Breast epithelium (tissue), 4 donors: ENCODE results near the gene TECR. TPM values are rescaled to one million over a fixed set of nuclear protein-coding genes. Genes with fewer than 3 reads are reported as not detected.
A peak's percentile ranks its signal among the peaks of the same experiment; 100 is the strongest.

Experiments used
- DNase-seq, 2 donors: peaks; one replicate each; pipeline ENCODE4 v3.0.0-alpha.2; 2019; ENCODE audit warnings: low spot score in 2 of 2
- H3K27ac ChIP-seq, 2 donors: fragments of 200-600 bp; sonication (generic) in 1 of 2; one replicate each; pipeline ENCODE4 v1.5.1; 2016 to 2019; ENCODE audit warnings: mild to moderate bottlenecking in 1 of 2
- H3K27me3 ChIP-seq, 2 donors: fragments of 200-600 bp; sonication (generic) in 1 of 2; one replicate each; pipeline versions ENCODE4 v1.5.1 to v1.6.0; 2017 to 2019; ENCODE audit warnings: control low read depth in 1 of 2, mild to moderate bottlenecking in 1 of 2
- H3K36me3 ChIP-seq: fragments of 200-600 bp; one replicate; pipeline ENCODE4 v1.5.1; 2019
- H3K4me1 ChIP-seq, 2 donors: fragments of 200-600 bp; sonication (generic); one replicate each; pipeline ENCODE4 v1.5.1; 2016 to 2019; ENCODE audit warnings: control low read depth in 1 of 2
- H3K4me3 ChIP-seq, 3 donors: fragments of 200-600 bp; sonication (generic); 1 replicate in 2 of 3; 2 replicates in 1 of 3; pipeline ENCODE4 v1.5.1; 2016 to 2019; ENCODE audit warnings: mild to moderate bottlenecking in 3 of 3, moderate library complexity in 2 of 3
- H3K9me3 ChIP-seq, 2 donors: fragments of 200-600 bp; sonication (generic) in 1 of 2; one replicate each; pipeline ENCODE4 v1.5.1; 2016 to 2019; ENCODE audit warnings: control low read depth in 1 of 2
- CTCF ChIP-seq, 3 donors: fragments of 450-650 bp; IDR thresholded peaks; one replicate each; pipeline ENCODE4 v1.5.1; 2016 to 2017; ENCODE audit warnings: antibody characterized with exemption in 3 of 3, mild to moderate bottlenecking in 3 of 3, moderate library complexity in 3 of 3
- POLR2A ChIP-seq: fragments of 450-650 bp; IDR thresholded peaks from one replicate; pipeline ENCODE4 v1.6.1; 2016; ENCODE audit warnings: antibody characterized with exemption, mild to moderate bottlenecking, moderate library complexity
- POLR2AphosphoS5 ChIP-seq, 3 donors: sonication (generic); formaldehyde crosslinking; IDR thresholded peaks; one replicate each; pipeline ENCODE4 v1.6.1; 2017; ENCODE audit warnings: antibody characterized with exemption in 3 of 3
- intact Hi-C: fragments of 100-400 bp; cut with DNase I; formaldehyde crosslinking; loops from one replicate; pipeline ENCODE4 v1.15.1; 2023; ENCODE audit warnings: low total_unique reads
- total RNA-seq, 3 donors: library from RNA; depleted of rRNA; stranded (reverse); fragments of >200 nt; gene quantifications; one replicate each; pipeline ENCODE4 v1.1.0, GENCODE V29; 2016

Gene TECR
- total RNA-seq, 3 donors from 2014 or later, result 36.1 to 66.9 (median 43.4) TPM

DNA sequence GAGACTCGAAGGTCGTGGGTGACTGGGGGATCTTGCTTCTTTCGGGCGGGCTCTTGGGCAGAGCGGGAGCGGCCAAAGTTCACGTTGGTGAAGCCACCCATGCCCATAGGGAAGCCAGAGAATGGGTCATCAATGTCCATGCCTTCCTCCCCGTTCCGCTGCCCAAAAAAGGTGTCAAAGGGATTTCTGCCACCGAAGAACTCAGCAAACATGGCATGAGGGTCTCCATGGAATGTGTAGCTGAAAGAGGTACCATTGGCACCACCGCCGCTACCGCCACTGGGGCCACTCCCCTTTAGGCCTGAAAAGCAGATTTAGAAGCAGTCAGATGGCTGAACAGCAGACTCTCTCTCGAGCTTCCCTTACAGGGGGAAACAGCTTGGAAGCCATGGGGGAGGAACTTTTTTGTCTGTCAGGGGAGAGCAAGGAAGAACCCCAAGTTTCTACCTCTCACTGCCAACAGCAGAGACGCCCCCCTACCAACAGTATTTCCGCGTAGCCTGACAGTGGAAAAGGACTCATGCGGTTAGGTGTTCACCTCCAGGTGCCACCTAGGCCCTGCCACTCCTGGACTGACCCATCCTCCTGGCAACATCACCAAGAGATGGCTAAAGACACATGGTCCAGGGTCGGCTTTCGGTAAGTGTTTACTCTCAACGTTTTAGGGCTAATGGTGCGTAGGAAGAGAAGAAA lies 12.5 kb upstream of the TECR start:
- intact Hi-C loops, result no loop called here
- Histone ChIP-seq H3K27ac (peak overlapping the region; percentile 99 to 100), H3K4me3 (peak overlapping the region; percentile 83 to 92 (median 89)), H3K9me3 (no peaks in the 10 kb centered on the region), H3K27me3 (no peaks in the 10 kb centered on the region), H3K4me1 (peaks cover 7 to 17% of the 10 kb centered on the region in 2 donors), H3K36me3 (peaks cover 5% of the 10 kb centered on the region)
- TF ChIP-seq CTCF (IDR thresholded peaks at IDR 0.05) (no peak), POLR2AphosphoS5 (IDR thresholded peaks at IDR 0.05) (peak in 2 of 3 donors; percentile 10 to 14)
- no peak for DNase-seq

DNA sequence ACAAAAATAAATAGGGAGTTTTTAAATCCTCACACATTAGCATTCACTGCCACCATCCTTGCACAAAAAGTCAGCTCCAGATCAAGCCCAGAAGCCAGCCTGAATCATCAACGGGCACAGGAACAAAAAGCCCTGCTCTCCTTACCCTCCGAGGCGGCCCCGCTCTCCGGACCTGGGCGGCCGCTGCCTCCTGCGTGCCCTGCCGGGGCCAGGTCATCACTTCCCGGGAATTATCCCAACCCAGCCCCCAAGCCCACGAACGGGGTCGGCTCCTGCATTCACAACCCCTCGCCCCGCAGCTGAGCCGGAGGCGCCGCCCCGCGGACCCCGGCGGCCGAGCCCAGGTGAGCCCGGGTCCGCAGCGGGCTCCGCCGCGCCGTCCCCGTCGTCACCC lies 12.0 kb upstream of the TECR start:
- H3K4me3 ChIP-seq, result peak overlapping the region; percentile 83 to 92 (median 89)
- intact Hi-C loops, result no loop called here
- TF ChIP-seq CTCF (IDR thresholded peaks at IDR 0.05), result no peak
- H3K36me3 ChIP-seq, result peaks cover 5% of the 10 kb centered on the region
- no peaks in the 10 kb centered on the region for H3K27me3 ChIP-seq
- peak overlapping the region; percentile 99 to 100 for H3K27ac ChIP-seq
- peaks cover 7 to 17% of the 10 kb centered on the region in 2 donors for H3K4me1 ChIP-seq
- DNase-seq, result no peak
- H3K9me3 ChIP-seq, result no peaks in the 10 kb centered on the region

- peak; percentile 73 to 76 for DNase-seq
- Histone ChIP-seq H3K27me3 (no peaks in the 10 kb centered on the region), H3K4me1 (peaks cover 7 to 17% of the 10 kb centered on the region in 2 donors), H3K36me3 (peaks cover 5% of the 10 kb centered on the region), H3K4me3 (peak within 1 kb of the TSS; percentile 83 to 92 (median 89)), H3K9me3 (no peaks in the 10 kb centered on the region), H3K27ac (peak within 1 kb of the TSS; percentile 99 to 100)
- peak; percentile 94 to 95 (median 94) for TF ChIP-seq POLR2AphosphoS5 (IDR thresholded peaks at IDR 0.05)
- TF ChIP-seq POLR2A, result peak; percentile 97
- TF ChIP-seq CTCF (IDR thresholded peaks at IDR 0.05), result peak in 1 of 3 donors; percentile 12
- intact Hi-C loops, result no loop called here
These were observed 11.4 kb upstream of the TECR start, which contains the start of gene DNAJB1 for GRCh38 chr19:14517840-14518505. TSS of gene DNAJB1 (minus strand) at chr19:14518397. CDS start at chr19:14518349, 48 bp downstream.

GRCh38 chr19:14519245-14519859 lies 10.0 kb upstream of the TECR start:
- Histone ChIP-seq H3K9me3 (no peaks in the 10 kb centered on the region), H3K27ac (peak overlapping the region; percentile 99 to 100), H3K4me1 (peaks cover 7 to 17% of the 10 kb centered on the region in 2 donors), H3K27me3 (no peaks in the 10 kb centered on the region), H3K36me3 (peaks cover 5% of the 10 kb centered on the region), H3K4me3 (peak overlapping the region in 1 of 3 donors; percentile 89)
- TF ChIP-seq POLR2A, result no peak
- intact Hi-C loops, result no loop called here
- no peak for DNase-seq

- TF ChIP-seq POLR2A (no peak), CTCF (IDR thresholded peaks at IDR 0.05) (no peak), POLR2AphosphoS5 (IDR thresholded peaks at IDR 0.05) (no peak)
- H3K4me1 ChIP-seq, result peaks cover 7 to 17% of the 10 kb centered on the region in 2 donors
- peak overlapping the region; percentile 99 to 100 for H3K27ac ChIP-seq
- H3K9me3 ChIP-seq, result no peaks in the 10 kb centered on the region
- H3K4me3 ChIP-seq, result no peak overlapping the region
- H3K36me3 ChIP-seq, result peaks cover 5% of the 10 kb centered on the region
- no peak for DNase-seq
- no peaks in the 10 kb centered on the region for H3K27me3 ChIP-seq
- intact Hi-C loops, result no loop called here
These were observed 9.5 kb upstream of the TECR start for GRCh38 chr19:14519860-14520407.
